Measurements from ENCODE around the gene UROC1. TPM values are rescaled to one million over a fixed set of nuclear protein-coding genes. Genes with fewer than 3 reads are reported as not detected.

Gene UROC1
- total and polyA plus RNA-seq, 2 donors from 2014 or later = not detected

GRCh38 chr3:126552688-126553283 is 35.2 kb upstream of the UROC1 start:
- FAIRE-seq = no peak
- Histone ChIP-seq H3K4me3 (ENCODE audit: low read length in 3 of 3) (no peak overlapping the region), H3K27ac (ENCODE audit: low read depth in 2 of 2, low read length in 2 of 2) (no peak overlapping the region), H3K27me3 (ENCODE audit: control insufficient read depth, insufficient read depth, low read length) (no peaks in the 10 kb centered on the region), H3K36me3 (ENCODE audit: control insufficient read depth in 2 of 3, insufficient read depth in 3 of 3, low read length in 3 of 3) (no peaks in the 10 kb centered on the region), H3K4me1 (ENCODE audit: control insufficient read depth in 2 of 3, insufficient read depth in 2 of 3, low read depth in 1 of 3, low read length in 3 of 3) (no peaks in the 10 kb centered on the region), H3K9ac (ENCODE audit: low read length in 3 of 3) (no peak overlapping the region), H3K9me3 (ENCODE audit: control insufficient read depth in 2 of 3, insufficient read depth in 1 of 3, low read length in 3 of 3) (no peaks in the 10 kb centered on the region)
- peak in 3 of 5 donors; percentile 6 to 74 (median 20) for DNase-seq
- intact Hi-C loops (cut with DNase I) = no loop called here
- no peak for TF ChIP-seq CTCF (IDR thresholded peaks at IDR 0.05; ENCODE audit: borderline replicate concordance, extremely low read depth, insufficient read depth)

GRCh38 chr3:126551839-126552687 is 34.5 kb upstream of the UROC1 start:
- intact Hi-C loops (cut with DNase I) = no loop called here
- Histone ChIP-seq H3K4me1 (ENCODE audit: control insufficient read depth in 2 of 3, insufficient read depth in 2 of 3, low read depth in 1 of 3, low read length in 3 of 3) (no peaks in the 10 kb centered on the region), H3K9ac (ENCODE audit: low read length in 3 of 3) (no peak overlapping the region), H3K4me3 (ENCODE audit: low read length in 3 of 3) (no peak overlapping the region), H3K27ac (ENCODE audit: low read depth in 2 of 2, low read length in 2 of 2) (no peak overlapping the region), H3K27me3 (ENCODE audit: control insufficient read depth, insufficient read depth, low read length) (no peaks in the 10 kb centered on the region), H3K9me3 (ENCODE audit: control insufficient read depth in 2 of 3, insufficient read depth in 1 of 3, low read length in 3 of 3) (no peaks in the 10 kb centered on the region), H3K36me3 (ENCODE audit: control insufficient read depth in 2 of 3, insufficient read depth in 3 of 3, low read length in 3 of 3) (no peaks in the 10 kb centered on the region)
- TF ChIP-seq CTCF (IDR thresholded peaks at IDR 0.05; ENCODE audit: borderline replicate concordance, extremely low read depth, insufficient read depth) = no peak
- no peak for FAIRE-seq
- peak in 3 of 5 donors; percentile 7 to 50 (median 31) for DNase-seq

GRCh38 chr3:126551121-126551838 is 33.7 kb upstream of the UROC1 start:
- FAIRE-seq (no peak), DNase-seq (peak in 2 of 5 donors; percentile 9 to 32)
- Histone ChIP-seq H3K9me3 (ENCODE audit: control insufficient read depth in 2 of 3, insufficient read depth in 1 of 3, low read length in 3 of 3) (no peaks in the 10 kb centered on the region), H3K4me1 (ENCODE audit: control insufficient read depth in 2 of 3, insufficient read depth in 2 of 3, low read depth in 1 of 3, low read length in 3 of 3) (no peaks in the 10 kb centered on the region), H3K27me3 (ENCODE audit: control insufficient read depth, insufficient read depth, low read length) (no peaks in the 10 kb centered on the region), H3K9ac (ENCODE audit: low read length in 3 of 3) (no peak overlapping the region), H3K27ac (ENCODE audit: low read depth in 2 of 2, low read length in 2 of 2) (no peak overlapping the region), H3K36me3 (ENCODE audit: control insufficient read depth in 2 of 3, insufficient read depth in 3 of 3, low read length in 3 of 3) (no peaks in the 10 kb centered on the region), H3K4me3 (ENCODE audit: low read length in 3 of 3) (no peak overlapping the region)
- TF ChIP-seq CTCF (IDR thresholded peaks at IDR 0.05; ENCODE audit: borderline replicate concordance, extremely low read depth, insufficient read depth) = no peak
- intact Hi-C loops (cut with DNase I) = no loop called here
